ENCODE results near the gene TCF12.

TCF12 gene

DNA sequence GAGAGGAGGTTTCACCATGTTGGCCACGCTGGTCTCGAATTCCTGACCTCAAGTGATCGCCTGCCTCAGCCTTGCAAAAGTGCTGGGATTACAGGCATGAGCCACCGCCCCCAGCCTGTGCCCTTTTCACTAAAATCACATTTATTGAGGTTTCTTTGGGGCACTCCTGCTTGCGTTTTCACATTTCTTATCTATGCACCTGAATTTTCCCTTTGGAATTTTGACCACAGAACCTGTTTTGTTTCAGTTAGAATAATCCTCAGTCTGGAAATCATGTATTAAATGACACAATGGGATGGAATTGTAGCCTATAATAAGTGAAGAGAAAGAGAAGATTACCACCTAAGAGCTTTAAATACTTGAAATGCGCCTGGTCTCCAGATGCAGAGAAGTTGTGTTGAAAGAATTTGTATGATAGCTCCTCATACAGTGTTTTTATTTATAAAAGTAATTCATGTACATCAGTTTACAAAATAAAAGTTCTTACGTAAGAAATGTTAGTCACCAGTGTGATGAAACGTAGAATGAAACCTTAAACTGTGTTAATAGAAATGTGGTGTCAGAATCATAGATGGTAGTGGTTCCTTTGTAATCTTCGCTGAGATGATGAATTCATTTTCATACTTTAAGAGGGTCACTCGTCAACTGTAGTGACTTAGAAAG lies 107.0 kb downstream of the TCF12 start:
- no peak for DNase-seq

DNA sequence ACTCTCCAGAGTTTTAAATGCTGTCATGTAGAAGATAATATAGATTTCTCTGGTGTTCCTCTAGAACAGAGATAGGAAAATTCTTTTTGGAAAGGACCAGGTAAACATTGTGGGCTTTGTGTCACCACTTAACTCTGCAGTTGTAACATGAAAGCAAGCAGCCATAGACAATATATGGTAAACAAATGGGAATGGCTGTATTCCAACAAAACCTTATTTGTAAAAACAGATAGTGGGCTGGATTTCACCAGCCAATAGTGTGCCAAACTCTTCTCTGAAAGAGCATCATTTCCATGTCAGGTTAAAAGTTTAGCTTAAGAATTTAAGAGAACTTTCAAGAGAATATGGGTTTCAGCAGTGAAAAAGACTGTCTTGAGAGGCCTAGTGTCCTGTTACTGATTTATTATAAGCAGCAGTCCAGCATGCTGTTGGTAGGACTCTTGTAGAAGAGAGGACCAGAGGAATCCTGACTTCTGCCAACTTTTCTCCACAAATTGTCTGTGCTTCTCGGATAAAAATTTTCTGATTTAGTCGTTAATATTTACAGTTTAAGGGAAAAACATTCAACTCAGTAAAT lies 107.7 kb downstream of the TCF12 start:
- no peak for DNase-seq

DNA sequence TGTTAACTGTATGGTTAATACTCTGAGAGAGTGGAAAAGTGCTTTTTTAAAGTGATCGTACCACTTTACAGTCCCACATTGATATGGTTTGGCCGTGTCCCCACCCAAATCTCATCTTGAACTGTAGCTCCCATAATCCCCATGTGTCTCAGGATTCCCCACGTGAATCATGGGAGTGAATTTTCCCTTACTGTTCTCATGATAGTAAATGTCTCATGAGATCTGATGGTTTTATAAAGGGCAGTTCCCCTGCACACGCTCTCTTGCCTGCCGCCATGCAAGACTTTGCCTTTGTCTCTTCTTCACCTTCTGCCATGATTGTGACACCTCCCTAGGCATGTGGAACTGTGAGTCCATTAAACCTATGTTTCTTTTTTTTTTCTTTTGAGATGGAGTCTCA lies 109.2 kb downstream of the TCF12 start:
- no peak for DNase-seq

- DNase-seq: no peak
Observed at GRCh38 chr15:57028176-57028575, 109.7 kb downstream of the TCF12 start.

- DNase-seq: no peak
Observed at GRCh38 chr15:57030011-57030410, 111.6 kb downstream of the TCF12 start.

GRCh38 chr15:57031082-57031481 lies 112.6 kb downstream of the TCF12 start:
- no peak for DNase-seq

GRCh38 chr15:57031605-57032004 lies 113.2 kb downstream of the TCF12 start:
- no peak for DNase-seq

- DNase-seq: no peak
Observed at GRCh38 chr15:57032338-57032737, 113.9 kb downstream of the TCF12 start.

GRCh38 chr15:57033715-57034439 lies 115.4 kb downstream of the TCF12 start:
- DNase-seq: no peak

- no peak for DNase-seq
Observed at GRCh38 chr15:57034613-57035012, 116.2 kb downstream of the TCF12 start.

- DNase-seq: no peak
Observed at GRCh38 chr15:57035664-57036063, 117.2 kb downstream of the TCF12 start.

DNA sequence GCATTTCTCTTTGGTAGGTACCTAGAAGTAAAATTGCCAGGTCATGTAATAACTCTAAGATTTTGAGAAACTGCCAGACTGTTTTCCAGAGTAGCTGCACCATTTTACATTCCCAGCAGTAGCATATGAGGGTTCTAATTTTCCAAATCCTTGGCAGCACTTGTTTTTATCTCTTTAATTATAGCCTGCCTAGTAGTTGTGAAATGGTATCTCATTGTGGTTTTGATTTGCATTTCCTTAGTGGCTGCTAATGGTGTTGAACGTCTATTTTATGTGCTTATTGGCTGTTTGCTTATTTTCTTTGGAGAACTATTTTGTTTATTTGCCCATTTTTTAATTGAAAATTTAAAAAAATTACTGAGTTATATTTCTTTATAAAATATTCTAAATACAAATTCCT lies 117.9 kb downstream of the TCF12 start:
- DNase-seq: no peak

- DNase-seq: no peak
Observed at GRCh38 chr15:57037548-57037947, 119.1 kb downstream of the TCF12 start.

- no peak for DNase-seq
Observed at GRCh38 chr15:57038040-57038439, 119.6 kb downstream of the TCF12 start.

- DNase-seq: no peak
Observed at GRCh38 chr15:57038496-57038895, 120.1 kb downstream of the TCF12 start.

DNA sequence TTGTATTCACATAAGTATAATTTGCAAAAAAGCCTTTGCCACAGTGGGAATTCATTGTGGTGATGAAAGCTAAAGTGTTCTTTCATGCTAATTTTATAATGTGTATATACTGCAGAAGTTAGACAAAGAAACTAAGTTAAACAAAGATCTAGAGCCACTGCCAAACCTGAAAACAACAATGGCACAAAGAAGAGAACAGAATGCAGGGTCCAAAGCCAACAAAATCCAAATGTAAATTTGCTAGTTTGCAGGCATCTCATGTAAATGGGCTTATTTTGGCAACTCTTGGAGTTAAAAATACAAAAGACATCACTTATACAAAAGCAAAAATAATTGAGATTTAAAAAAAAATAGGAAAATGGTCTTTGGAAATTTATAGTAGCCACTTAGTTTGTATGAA lies 123.0 kb downstream of the TCF12 start:
- no peak for DNase-seq

GRCh38 chr15:57044072-57044702 lies 125.7 kb downstream of the TCF12 start:
- no peak for DNase-seq

DNA sequence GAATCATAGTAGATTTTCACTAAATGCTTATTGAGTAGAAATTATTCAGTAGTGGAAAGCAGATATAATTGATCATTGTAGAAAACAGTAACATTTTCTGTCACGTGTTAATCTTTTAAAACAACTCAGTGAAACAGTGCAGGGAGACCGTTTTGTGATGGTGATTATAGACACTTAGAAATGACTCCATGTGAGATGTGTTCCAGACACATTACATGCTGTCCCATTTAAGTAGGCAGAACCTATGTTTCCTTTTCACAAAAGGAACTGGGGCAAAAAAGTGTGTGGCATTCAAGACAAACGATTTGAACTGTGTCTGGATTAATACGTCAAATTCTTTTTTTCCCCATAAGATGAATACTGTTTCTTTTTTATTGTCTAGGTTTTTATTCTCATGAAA lies 126.5 kb downstream of the TCF12 start:
- DNase-seq: no peak

- DNase-seq: no peak
Observed at GRCh38 chr15:57045741-57046382, 127.4 kb downstream of the TCF12 start.

DNA sequence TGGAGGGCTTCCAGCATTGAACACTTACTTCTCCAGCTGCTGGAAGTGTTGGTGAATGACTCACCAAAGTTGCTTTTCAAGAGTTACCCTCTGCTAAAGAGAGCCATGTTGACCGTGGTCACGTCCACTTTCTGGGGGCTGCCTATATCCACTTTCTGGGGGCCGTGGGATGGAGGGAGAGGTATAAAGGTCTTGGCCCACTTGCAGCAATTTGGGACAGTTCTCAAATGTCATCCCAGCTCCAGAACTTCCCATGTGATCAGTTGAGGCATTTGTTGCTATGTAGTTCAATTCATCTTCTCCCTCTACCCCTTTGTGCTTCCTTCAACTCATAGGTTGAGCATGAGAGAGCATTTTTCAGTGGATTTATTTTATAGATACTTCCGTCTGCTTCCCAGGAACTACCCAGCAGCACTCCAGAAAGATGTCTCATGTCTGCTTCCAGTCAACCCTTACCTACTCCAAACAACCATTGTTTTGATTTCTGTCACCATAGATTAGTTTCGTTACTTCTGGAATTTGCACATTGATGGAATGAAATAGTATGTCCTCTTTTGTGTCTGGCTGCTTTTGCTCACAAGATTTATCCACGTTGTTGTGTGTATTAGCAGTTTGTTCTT lies 130.6 kb downstream of the TCF12 start:
- no peak for DNase-seq

- DNase-seq: no peak
Observed at GRCh38 chr15:57053470-57053869, 135.0 kb downstream of the TCF12 start.

DNA sequence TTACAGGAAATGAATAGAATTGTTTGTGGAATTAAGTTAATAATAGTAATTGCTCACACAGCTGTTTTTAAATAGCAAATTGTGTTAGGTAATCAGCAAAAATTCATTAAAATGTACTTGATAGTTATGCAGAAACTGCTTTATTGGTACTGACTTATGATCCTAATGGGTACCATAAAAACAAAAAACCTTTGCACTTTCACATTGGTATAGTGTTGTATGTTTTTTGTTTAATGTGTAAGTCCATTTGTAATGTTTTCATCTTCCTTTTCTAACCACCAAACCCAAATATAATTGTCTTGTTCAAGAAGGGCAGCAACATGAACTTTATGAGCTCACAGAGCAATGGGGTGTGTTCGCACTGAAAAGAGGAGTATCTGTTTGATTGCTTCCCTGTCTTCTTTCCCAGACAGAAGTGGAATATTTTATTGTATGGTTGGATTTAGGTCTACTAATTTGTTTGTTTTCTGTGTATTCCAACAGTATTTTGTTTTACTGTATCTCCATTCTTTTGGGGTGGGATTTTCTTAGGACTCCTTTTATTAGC lies 135.8 kb downstream of the TCF12 start:
- no peak for DNase-seq

DNA sequence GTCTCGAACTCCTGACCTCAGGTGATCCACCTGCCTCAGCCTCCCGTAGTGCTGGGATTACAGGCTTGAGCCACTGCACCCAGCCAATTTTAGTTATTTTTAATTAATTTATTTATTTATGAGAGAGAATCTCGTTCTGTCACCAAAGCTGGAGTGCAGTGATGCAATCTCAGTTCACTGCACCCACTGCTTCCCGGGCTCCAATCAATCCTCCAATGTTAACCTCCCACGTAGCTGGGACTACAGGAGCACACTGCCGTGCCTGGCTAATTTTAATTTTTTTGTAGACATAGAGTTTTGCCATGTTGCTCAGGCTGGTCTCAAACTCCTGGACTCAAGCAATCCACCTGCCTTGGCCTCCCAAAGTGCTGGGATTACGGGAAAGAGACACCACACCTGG lies 137.9 kb downstream of the TCF12 start:
- no peak for DNase-seq
